Renal cortex interstitium (tissue), 11 donors: ENCODE measurements around the gene NSG1. TPM values are rescaled to one million over a fixed set of nuclear protein-coding genes. Genes with fewer than 3 reads are reported as not detected.
A peak's percentile ranks its signal among the peaks of the same experiment; 100 is the strongest.

Experiments
- DNase-seq, 11 donors: peaks; one replicate each; pipeline ENCODE4 v3.0.0-alpha.2; 2013; ENCODE audit warnings: low read depth in 9 of 11, low spot score in 4 of 11; ENCODE audit errors: extremely low read depth in 1 of 11
- polyA plus RNA-seq, 3 donors: library from polyadenylated mRNA; unstranded; fragments of 120-200 nt; gene quantifications; one replicate each; pipeline ENCODE4 v1.2.1, GENCODE V29; 2013; ENCODE audit not compliant: insufficient read length in 3 of 3

NSG1 gene
- polyA plus RNA-seq, 3 donors: 2.5 to 6.0 (median 5.4) TPM

GRCh38 chr4:4425696-4426095 is 38.8 kb downstream of the NSG1 start:
- no peak for DNase-seq

GRCh38 chr4:4426511-4427120 is 39.7 kb downstream of the NSG1 start:
- DNase-seq: no peak

DNA sequence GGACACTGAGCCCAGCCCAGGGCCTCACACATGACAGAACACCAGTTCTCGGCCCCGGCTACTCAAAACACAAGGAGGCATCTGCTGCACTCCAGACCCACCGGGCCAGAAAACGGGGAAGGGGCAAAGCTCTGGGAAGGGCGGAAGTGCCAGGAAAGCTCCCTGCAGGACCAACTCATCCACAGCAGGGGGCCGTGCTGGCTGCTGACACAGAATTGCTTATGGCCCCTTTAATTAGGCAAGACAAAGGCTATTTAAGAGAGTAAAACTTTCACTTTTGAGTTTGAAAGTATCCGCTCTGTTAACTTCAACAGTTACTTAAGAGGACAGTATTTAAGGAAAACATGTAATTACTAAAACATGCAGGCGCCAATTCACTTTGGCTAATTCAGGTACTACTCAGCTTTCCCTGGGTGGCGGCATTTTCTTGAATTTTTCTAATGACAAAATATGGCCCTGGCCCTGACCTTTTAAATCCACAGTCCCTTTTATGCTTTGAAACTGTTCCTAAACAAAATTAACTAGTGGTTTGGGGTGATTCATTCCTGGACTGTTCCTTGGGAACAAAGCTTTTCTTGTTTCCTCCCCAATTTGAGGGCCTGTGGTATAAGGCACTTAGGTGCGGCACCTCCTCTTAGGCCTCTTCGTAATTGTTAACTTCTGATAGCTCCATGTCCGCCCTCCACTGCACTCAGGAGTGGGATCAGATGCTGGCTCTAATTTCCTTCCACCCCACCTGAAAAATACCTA is 40.4 kb downstream of the NSG1 start:
- DNase-seq: no peak

- DNase-seq: no peak
Measured at GRCh38 chr4:4427886-4428285, 41.0 kb downstream of the NSG1 start.

DNA sequence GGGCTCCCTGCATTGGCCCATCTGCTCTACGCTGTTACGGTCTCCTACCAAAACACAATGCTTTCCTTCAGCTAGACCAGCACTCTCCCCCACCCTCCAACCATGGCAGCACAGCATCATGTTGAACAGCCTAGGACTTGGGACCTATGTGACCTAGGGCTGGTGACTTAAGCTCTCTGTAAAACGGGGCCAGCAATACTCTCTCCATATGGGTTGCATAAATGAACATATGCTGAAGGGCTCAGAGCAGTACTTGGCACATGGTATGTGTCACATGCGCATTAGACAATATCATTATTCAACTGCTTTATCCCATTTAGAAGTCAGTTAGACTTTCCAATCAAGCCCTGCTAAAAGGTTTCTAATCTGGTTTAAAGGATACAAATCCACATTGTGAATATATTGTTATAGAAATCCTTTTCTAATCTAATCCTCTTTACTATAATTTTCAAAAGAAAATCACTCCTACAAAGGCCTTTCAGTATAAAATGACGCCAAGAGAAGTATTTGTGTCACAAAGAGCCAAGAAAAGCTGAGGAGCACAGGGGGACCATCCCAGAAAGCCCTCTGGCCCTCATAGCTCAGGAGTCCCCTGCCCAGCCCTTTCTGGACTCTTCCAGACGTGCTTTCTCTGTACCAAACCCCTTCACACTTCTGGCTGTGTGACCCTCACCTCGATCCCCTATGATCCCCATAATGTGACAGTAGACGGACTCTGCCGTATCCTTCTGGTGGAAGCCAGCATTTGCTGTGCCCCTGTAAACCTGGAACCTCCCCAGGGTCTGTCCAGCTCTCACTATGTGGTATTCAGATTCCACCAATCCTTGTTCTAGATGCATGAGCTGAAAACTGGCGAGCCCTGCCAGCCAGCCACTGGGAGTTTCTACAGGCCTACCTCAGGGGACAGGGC is 42.3 kb downstream of the NSG1 start:
- no peak for DNase-seq

GRCh38 chr4:4430492-4431195 is 43.7 kb downstream of the NSG1 start:
- DNase-seq: peak in 3 of 11 donors; percentile 21 to 29 (median 28)

GRCh38 chr4:4432341-4433125 is 45.6 kb downstream of the NSG1 start:
- no peak for DNase-seq

GRCh38 chr4:4433941-4434340 is 47.0 kb downstream of the NSG1 start:
- no peak for DNase-seq

DNA sequence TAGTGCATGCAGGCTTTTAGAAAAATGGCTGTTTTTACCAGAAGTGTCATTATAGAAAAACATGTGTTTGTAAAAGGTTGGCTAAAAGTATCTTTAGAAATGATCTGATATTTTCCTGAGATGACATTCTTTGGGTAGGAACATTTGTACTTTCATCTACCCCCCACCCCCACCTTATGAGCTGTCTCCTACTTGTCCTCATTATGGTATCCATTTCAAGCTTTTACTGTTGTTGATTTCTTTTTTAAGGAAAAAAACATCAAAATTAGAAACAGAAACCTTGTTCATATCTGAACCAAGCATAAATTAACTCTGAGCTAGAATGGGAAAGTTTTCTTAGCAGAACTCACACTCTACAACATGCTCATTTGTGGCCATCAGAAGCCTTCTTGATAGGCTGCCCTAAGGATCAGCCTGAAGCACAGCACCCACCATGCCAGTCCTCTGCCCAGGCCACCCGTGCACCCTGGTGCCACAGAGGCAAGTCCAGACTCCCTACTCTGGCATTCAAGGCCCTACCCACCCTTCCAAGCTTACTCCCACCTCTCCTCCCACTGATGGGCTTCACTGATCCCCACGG is 49.4 kb downstream of the NSG1 start:
- no peak for DNase-seq

DNA sequence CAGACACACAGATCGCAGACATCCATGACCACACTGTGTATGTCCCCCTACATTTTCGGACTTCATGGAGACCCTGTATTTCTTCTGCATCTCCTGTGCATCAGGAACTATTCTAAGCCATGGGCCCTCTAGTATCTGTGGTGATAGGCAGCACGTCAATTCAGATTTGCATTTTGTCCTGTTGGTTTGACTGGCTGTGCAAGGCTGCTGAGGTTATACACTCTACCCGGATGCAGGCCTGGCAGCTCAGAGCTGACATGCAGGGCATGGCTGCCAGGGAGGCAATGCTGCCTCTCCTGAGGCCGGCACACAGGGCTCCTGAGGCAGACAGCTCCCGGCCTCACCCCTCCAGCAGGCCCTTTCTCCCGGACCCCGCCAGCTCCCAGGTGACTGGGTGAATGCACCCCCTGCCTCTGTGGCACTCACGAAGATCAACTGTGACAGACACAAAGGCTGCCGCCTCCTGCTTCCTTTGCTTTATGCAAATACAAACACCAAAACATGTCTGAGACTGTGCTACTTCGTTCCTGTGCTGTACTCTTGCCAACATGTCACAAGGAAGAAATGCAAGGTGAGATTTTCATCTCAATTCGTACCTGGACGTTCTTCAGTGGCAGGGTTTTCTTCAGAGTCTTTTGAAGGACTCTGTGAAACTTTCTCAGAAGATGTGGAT is 51.0 kb downstream of the NSG1 start:
- no peak for DNase-seq

DNA sequence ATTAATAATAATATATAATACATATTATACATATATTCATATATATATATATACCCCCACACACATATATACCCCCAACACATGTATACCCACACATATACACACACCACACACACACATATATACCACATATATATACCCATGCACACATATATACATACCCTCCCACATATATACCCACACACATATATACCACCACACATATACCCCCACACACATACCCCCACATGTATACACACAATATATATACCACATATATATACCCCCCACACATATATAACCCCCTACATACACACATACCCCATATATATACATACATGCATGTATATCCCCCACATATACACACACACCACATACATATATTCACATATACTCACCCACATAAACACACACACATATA is 52.0 kb downstream of the NSG1 start:
- DNase-seq: no peak

GRCh38 chr4:4439782-4440181 is 52.9 kb downstream of the NSG1 start:
- DNase-seq: no peak

- DNase-seq: no peak
Measured at GRCh38 chr4:4440333-4441061, 53.6 kb downstream of the NSG1 start.

DNA sequence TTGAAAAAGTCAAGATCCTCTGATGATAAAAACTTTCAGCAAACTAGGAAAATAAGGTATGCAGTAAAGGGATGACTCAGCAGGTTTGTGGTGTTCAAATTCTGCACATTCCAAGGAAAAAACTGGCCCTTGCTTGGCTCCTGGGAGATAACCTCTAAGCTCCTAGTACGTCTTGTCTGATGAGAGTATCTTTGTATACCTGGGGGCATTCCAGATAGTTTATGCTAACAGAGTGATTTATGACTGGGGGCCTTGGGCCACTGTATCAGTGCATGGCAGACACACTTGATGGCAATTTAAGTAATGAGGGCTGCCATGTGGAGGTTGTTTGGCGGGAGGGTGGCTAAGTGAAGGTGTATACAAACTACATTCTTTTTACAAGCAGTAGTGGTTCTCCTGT is 56.9 kb downstream of the NSG1 start:
- no peak for DNase-seq

- no peak for DNase-seq
Measured at GRCh38 chr4:4446434-4446833, 59.5 kb downstream of the NSG1 start.

DNA sequence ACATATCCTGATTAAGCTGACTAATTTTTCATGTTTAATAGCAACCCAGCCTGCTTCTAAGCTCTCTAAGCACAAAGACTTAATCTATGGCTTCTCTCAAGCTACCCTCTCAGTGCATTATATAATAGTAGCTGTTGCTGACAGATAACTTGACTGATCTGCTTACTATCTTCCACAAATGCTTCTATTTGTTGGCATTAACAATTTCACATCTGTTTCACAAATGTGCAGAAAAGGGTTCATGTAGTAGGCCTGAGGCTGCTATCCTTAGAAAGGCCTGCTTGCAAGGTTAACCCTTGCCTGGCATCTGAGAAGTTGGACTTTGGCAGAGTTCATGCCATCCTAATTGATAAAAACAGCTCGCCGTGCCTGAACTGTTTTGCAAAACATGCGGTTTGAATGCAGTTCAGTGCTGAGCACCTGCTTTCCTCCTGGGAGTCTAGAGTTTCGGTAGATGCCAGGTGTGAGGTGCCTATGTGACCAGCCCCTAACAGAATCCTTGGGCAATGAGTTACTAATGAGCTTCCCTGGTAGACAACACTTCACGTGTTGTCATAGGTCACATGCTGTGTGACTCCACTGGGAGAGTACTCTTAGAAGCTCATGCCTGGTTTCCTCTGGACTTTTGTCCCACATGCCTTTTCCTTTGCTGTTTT is 68.4 kb downstream of the NSG1 start:
- DNase-seq: no peak

GRCh38 chr4:4456351-4456750 is 69.4 kb downstream of the NSG1 start:
- no peak for DNase-seq
